ENCODE measurements around the gene COL27A1.

COL27A1 gene

DNA sequence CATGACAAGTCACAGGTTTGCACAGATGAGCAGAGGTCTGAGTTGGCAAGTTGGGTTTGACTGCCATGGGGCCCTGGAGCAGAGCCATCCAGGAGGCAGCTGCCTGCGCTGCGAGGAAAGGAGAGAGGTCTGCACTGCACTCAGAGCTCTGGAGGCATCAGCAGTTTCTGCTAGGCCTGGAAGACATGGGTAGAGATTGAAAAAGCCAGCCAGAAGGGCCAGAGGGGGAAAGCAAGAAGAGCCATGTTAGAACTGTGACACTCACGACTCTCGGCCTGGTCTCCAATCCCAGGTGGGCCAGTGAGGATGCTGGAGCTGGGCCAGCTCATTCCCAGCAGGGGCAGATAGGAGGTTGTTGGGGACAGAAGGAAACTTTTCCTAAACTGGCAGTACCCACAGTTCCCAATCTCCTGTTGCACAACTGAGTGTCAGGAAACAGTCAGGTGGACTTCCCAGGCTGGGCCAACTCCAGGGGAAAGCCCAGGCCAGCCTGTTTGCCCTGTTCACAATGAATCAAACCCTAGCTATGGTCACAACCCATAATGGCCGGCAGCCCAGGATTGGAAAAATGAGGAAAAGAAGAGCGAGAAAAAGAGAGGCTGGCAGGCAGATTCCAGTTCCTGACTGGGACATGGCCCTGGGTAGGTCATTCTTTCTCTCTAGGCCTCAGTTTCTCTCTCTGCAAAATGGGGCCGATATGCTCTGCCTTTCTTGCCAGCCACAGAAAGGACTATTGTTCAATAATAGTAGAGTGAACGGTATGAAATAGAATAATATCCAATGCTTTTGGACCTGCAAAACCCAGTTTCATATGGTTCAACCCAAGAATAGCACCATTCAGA is 159.8 kb downstream of the COL27A1 start:
- no peak overlapping the region for H3K27ac ChIP-seq
- H3K79me2 ChIP-seq (ENCODE audit: insufficient read depth, low read depth) = no peaks in the 10 kb centered on the region
- H3K4me1 ChIP-seq (ENCODE audit: low read depth, poor library complexity, severe bottlenecking) = peaks cover 9% of the 10 kb centered on the region
- TF ChIP-seq, protein P1, sequence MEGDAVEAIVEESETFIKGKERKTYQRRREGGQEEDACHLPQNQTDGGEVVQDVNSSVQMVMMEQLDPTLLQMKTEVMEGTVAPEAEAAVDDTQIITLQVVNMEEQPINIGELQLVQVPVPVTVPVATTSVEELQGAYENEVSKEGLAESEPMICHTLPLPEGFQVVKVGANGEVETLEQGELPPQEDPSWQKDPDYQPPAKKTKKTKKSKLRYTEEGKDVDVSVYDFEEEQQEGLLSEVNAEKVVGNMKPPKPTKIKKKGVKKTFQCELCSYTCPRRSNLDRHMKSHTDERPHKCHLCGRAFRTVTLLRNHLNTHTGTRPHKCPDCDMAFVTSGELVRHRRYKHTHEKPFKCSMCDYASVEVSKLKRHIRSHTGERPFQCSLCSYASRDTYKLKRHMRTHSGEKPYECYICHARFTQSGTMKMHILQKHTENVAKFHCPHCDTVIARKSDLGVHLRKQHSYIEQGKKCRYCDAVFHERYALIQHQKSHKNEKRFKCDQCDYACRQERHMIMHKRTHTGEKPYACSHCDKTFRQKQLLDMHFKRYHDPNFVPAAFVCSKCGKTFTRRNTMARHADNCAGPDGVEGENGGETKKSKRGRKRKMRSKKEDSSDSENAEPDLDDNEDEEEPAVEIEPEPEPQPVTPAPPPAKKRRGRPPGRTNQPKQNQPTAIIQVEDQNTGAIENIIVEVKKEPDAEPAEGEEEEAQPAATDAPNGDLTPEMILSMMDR (conservative IDR thresholded peaks at IDR 0.05; ENCODE audit: low read depth, low read length) = no peak
- H4K20me1 ChIP-seq (ENCODE audit: insufficient read depth) = no peaks in the 10 kb centered on the region
- no peak overlapping the region for H3K9ac ChIP-seq
- H2AFZ ChIP-seq (ENCODE audit: low read depth) = no peak overlapping the region
- H3K4me2 ChIP-seq = no peak overlapping the region
- no peaks in the 10 kb centered on the region for H3K36me3 ChIP-seq (ENCODE audit: insufficient read depth)
- H3K27me3 ChIP-seq (ENCODE audit: insufficient read depth, low read depth) = no peaks in the 10 kb centered on the region
- no peak overlapping the region for H3K4me3 ChIP-seq (IDR thresholded peaks at IDR 0.05; ENCODE audit: insufficient read depth, low read depth, low read length)

DNA sequence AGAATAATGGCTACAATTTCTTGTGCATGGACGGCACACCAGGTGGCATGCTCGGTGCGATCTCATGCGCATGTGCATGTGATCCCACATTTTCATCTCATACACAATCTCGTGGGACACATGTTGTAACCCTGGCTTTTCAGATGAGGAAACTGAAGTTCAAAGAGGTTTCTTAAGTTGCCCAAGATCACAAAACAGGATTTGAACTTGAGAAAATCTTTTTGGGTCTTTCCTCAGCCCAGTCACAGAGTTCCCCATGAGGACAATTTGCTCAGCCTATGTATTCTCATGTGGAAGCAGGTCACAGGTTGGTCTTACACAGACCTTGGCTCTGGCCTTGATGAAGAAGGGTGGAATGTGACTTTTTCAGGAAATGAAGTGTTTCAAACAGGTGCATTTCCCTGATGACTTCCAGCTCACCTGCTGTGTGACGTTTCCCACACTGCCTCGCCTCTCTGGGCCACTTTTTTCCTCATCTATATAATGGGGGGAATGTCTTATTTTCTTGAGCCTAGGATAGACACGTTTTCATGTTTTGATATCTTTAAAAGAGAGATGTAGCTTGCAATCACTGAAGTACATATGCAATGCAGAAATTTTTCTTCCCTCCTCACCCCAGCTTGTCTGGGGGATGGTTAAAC is 160.5 kb downstream of the COL27A1 start:
- Histone ChIP-seq H3K4me3 (IDR thresholded peaks at IDR 0.05; ENCODE audit: insufficient read depth, low read depth, low read length) (no peak overlapping the region), H3K9ac (no peak overlapping the region), H3K79me2 (ENCODE audit: insufficient read depth, low read depth) (no peaks in the 10 kb centered on the region), H4K20me1 (ENCODE audit: insufficient read depth) (no peaks in the 10 kb centered on the region), H3K4me1 (ENCODE audit: low read depth, poor library complexity, severe bottlenecking) (peaks cover 9% of the 10 kb centered on the region), H3K36me3 (ENCODE audit: insufficient read depth) (no peaks in the 10 kb centered on the region), H3K4me2 (no peak overlapping the region), H3K27ac (no peak overlapping the region), H2AFZ (ENCODE audit: low read depth) (no peak overlapping the region), H3K27me3 (ENCODE audit: insufficient read depth, low read depth) (no peaks in the 10 kb centered on the region)
- TF ChIP-seq, protein P1 (conservative IDR thresholded peaks at IDR 0.05; ENCODE audit: low read depth, low read length) = no peak

DNA sequence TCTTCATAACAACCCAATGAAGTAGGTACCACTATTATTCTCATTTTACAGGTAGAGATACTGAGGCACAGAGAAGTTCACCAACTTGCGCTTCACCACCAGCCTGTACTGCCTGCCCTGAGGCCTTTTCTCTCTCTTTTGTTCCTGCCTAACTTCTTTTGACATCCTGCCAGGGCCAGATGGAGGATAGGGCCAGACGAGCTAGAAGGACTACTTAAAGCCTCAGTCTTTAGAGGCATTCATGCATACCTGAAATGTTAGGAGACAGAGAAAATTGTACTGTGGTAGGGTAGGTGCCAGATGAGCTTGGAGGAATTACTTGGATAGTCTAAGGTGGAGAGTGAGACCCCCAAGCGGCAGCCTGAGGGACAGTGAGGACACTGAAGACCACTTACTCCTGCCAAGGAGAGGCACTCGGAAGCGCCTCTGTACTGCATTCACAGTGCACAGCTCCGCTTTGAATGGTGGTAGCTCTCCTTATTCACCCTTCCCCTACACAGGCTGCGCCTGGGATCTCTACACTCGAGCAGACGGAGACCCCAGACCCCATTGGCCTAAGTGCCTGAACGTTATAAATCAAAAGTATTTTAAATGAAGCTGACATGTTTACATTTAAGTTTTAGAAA is 161.4 kb downstream of the COL27A1 start:
- no peaks in the 10 kb centered on the region for H3K36me3 ChIP-seq (ENCODE audit: insufficient read depth)
- no peak overlapping the region for H3K9ac ChIP-seq
- no peak overlapping the region for H2AFZ ChIP-seq (ENCODE audit: low read depth)
- TF ChIP-seq, protein P1 (conservative IDR thresholded peaks at IDR 0.05; ENCODE audit: low read depth, low read length) = no peak
- peaks cover 9% of the 10 kb centered on the region for H3K4me1 ChIP-seq (ENCODE audit: low read depth, poor library complexity, severe bottlenecking)
- no peak overlapping the region for H3K27ac ChIP-seq
- no peaks in the 10 kb centered on the region for H3K27me3 ChIP-seq (ENCODE audit: insufficient read depth, low read depth)
- no peaks in the 10 kb centered on the region for H3K79me2 ChIP-seq (ENCODE audit: insufficient read depth, low read depth)
- H4K20me1 ChIP-seq (ENCODE audit: insufficient read depth) = no peaks in the 10 kb centered on the region
- no peak overlapping the region for H3K4me3 ChIP-seq (IDR thresholded peaks at IDR 0.05; ENCODE audit: insufficient read depth, low read depth, low read length)
- H3K4me2 ChIP-seq = no peak overlapping the region

DNA sequence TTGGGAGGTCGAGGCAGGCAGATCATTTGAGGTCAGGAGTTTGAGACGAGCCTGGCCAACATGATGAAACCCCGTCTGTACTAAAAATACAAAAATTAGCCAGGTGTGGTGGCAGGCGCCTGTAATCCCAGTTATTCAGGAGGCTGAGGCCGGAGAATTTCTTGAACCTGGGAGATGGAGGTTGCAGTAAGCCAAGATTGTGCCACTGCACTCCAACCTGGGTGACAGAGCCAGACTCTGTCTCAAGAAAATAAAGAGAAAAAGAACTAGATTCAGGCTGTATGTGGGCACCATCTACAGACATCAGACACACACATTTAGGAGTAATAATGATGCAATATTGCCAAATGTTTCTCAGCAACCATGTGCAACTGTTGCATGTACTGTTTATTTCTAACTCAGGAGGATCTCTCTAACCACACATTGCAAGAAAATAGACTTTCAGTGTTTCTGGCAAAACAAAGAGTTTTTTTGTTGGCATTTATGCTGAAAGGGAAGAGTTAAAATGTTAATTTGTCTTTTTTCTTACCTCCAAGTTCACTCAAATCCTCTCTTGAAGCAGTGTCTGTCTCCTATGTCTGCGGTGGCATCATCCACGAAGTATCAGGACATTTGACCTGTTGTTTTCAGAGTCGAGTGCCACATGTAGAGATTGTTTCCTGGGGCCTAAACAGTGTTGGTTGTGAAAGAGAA is 162.5 kb downstream of the COL27A1 start:
- Histone ChIP-seq H3K4me1 (ENCODE audit: low read depth, poor library complexity, severe bottlenecking) (peaks cover 9% of the 10 kb centered on the region), H3K4me2 (no peak overlapping the region), H3K27ac (no peak overlapping the region), H3K27me3 (ENCODE audit: insufficient read depth, low read depth) (no peaks in the 10 kb centered on the region), H3K79me2 (ENCODE audit: insufficient read depth, low read depth) (no peaks in the 10 kb centered on the region), H3K9ac (no peak overlapping the region), H4K20me1 (ENCODE audit: insufficient read depth) (no peaks in the 10 kb centered on the region), H3K4me3 (IDR thresholded peaks at IDR 0.05; ENCODE audit: insufficient read depth, low read depth, low read length) (no peak overlapping the region), H3K36me3 (ENCODE audit: insufficient read depth) (no peaks in the 10 kb centered on the region), H2AFZ (ENCODE audit: low read depth) (no peak overlapping the region)
- TF ChIP-seq, protein P1 (conservative IDR thresholded peaks at IDR 0.05; ENCODE audit: low read depth, low read length) = no peak

Data from KMS-11 (cell line).